ENCODE data around the gene BSCL2.
"Not testable (repeated sequence)": the region's sequence is repeated elsewhere in the genome, so short reads cannot be mapped to it uniquely, and the experiment has no call there.

The BSCL2 gene

GRCh38 chr11:62652161-62653006 lies 54.8 kb downstream of the BSCL2 start:
- FAIRE-seq, result no peak

- FAIRE-seq, result not testable (repeated sequence)
Measured at GRCh38 chr11:62650283-62650682, 56.9 kb downstream of the BSCL2 start.

GRCh38 chr11:62649486-62649885 lies 57.7 kb downstream of the BSCL2 start:
- no peak for FAIRE-seq

GRCh38 chr11:62648967-62649364 lies 58.3 kb downstream of the BSCL2 start:
- no peak for FAIRE-seq

GRCh38 chr11:62648185-62648966 lies 58.8 kb downstream of the BSCL2 start:
- no peak for FAIRE-seq

- FAIRE-seq, result no peak
Measured at GRCh38 chr11:62647609-62648005, 59.6 kb downstream of the BSCL2 start.

- FAIRE-seq, result no peak
Measured at GRCh38 chr11:62646825-62647608, 60.2 kb downstream of the BSCL2 start.

DNA sequence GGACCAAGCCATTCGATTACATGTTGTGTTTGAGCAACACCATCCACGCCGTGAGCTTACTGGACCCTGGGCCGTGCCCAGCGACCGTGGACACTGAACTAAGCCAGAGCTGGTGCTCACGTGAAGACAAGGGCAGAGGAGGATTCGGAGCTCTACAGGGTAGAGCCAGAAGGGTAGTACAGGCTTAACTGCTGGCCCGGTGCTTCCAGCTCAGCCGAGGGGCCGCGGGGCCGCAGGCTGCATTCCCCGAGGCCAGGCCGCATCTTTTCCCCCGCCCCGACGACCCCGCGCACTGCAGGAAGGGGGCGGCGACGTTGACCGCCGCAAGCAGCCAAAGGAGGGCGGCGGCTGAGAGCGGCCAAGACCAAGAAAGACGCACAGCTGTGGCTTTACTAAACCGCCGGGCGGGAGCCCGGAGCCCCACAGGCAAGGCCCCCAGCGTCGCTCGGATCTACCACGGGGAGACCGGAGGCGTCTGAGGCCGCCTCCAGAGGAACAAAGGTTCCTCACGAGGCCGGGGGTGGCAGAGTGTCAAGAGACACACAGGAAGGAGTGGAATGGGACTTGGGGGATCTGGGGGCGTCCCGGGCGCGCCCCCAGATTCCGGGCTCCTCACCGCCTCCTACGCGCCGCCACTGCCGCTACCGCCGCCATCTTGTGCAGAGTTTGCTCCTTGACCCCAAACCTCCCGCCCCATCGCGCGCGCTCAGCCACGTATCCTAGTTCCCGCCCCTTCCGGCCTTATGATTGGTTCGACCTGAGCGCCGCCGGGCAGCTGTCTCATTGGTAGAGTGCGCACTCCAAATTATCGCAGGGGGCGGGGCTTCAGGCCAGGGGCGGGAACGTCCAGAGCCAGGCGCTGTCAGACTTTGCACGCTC lies 61.0 kb downstream of the BSCL2 start, which contains the start of gene GANAB:
GANAB (minus strand) TSS at position 668 of the 879 bp plus-strand sequence; CDS start at position 654, 14 bp downstream.
- peak; percentile 14 for FAIRE-seq

DNA sequence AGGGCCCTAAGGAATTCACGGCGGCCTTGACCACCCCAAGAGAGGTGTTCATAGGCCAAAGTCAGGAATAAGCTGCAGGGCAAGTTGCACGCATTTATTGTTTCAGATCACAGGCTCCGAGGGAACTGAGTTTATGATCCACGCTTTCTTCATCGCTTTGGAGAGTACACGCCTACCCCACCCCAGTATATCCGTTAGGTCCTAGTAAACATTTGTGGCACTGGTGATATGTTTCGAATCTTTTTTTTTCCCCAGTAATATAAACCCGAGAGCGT lies 61.6 kb downstream of the BSCL2 start:
- no peak for FAIRE-seq

DNA sequence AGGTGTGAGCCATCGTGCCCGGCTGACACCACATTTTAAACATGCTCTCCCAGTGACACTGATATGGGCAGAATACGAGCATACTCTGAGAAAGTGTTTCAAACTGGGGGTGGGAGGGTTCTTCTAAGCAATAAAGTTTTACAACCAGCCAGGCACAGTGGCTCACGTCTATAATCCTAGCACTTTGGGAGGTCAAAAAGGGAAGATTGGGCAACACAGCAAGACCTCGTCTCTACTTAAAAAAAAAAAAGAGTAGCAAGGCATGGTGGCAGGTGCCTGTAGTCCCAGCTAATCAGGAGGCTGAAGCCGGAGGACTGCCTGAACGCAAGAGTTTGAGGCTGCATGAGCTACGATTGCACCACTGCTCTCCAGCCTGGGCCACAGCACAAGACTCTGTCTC lies 63.0 kb downstream of the BSCL2 start:
- no peak for FAIRE-seq

Data from colon (tissue), 2 donors.